DMS114 treated with DMSO at 0.1 percent for 48 hours (cell line): ENCODE data around the gene ZNF208.
"Not testable (repeated sequence)": the region's sequence is repeated elsewhere in the genome, so short reads cannot be mapped to it uniquely, and the experiment has no call there.

Experiments
- DNase-seq: peaks from one replicate; lab custom pipeline; 2025; ENCODE audit not compliant: unreplicated experiment; lab: John Stamatoyannopoulos, UW

The ZNF208 gene

GRCh38 chr19:22010437-22011143 lies at the start of gene ZNF208:
Gene ZNF208 (minus strand): TSS chr19:22010943. CDS start chr19:22010794, 149 bp downstream.
- DNase-seq: not testable (repeated sequence)

DNA sequence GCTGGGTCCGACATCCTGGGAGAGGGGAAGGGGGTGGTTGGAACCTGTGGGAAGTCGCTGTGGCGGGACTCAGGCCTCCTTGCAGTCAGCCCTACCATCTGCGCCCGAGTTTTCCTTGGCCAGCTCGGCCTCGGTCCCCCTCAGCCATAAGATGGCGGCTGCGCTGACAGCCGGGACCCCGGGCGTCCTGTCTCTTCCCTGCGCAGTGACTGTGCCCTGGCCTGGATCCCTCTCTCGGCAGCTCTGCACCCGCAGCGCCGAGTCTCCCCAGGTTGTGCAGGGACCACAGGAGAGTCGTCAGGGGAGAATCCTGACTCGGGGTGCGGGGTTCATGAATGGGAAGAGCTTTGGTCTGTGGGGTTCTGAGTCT lies 41.9 kb upstream of the ZNF208 start:
- no peak for DNase-seq

DNA sequence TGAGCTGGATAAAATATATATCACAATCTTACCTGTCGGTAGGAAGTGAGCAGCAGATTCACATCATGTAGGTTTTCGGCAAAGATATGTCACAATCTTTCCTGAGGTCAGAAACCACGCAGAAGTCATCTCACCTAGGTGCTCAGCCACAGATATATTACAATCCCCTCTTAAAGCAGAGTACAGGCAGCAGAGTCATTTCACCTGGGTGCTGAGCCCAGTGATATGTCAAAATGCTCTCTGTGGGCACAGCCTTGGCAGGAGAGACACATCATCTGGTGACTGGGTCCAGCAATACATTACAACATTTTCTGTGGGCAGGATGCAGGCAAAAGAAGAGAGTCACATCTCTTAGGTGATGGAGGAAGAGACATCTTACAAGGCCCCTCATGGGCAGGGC lies 30.4 kb upstream of the ZNF208 start:
- not testable (repeated sequence) for DNase-seq

- DNase-seq: no peak
Observed at GRCh38 chr19:22030680-22031079, 19.9 kb upstream of the ZNF208 start.

DNA sequence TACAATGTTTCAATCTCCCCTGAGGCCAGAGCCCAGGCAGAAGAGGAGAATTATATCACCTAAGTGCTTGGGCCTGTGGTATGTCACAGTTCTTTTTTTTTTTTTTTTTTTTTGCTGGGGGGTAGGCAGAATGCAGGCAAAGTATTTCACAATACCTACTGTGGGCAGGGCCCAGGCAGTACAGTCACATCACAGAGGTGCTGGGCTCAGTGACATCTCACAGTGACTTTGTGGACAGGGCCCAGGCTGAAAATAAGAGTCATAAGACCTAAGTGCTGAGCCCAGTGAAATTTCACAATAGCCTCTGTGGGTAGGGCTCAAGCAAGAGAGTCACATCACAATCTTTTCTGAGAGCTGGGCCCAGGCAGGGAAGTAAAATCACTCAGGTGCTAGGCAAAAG lies 15.9 kb upstream of the ZNF208 start:
- DNase-seq: no peak

- DNase-seq: not testable (repeated sequence)
Observed at GRCh38 chr19:22025539-22025938, 14.8 kb upstream of the ZNF208 start.

DNA sequence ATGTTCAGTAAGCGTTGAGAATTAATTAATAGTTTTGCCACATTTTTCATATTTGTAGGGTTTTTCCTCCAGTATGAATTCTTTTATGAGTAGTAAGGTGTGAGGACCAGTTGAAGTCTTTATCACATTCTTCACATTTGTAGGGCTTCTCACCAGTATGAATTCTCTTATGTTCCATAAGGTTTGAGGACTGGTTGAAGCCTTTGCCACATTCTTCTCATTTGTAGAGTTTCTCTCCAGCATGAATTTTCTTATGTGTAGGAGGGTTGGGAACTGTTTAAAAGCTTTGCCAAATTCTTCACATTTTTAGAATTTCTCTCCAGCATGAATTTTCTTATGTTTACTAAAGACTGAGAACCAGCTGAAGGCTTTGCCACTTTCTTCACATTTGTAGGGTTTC lies 40.3 kb downstream of the ZNF208 start:
- no peak for DNase-seq

DNA sequence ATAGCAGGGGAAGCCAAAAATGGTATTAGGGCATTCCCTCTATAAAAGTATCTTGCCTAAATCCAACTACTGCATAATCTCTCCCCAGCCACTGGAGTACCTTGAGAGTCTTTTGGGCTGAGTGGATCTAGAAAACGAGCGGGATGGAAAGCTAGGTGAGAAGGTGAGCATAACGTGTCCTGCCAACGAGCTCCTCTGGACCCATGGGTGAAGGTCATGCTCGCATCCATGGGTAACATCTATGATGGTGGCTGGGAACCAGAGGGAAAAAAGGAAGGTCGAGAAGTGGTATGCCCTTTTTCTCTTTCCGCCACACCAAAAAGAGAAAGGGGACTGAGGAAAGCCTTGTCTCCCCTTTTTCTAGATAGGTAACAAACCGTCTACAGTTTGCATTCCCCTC lies 63.0 kb downstream of the ZNF208 start:
- no peak for DNase-seq

DNA sequence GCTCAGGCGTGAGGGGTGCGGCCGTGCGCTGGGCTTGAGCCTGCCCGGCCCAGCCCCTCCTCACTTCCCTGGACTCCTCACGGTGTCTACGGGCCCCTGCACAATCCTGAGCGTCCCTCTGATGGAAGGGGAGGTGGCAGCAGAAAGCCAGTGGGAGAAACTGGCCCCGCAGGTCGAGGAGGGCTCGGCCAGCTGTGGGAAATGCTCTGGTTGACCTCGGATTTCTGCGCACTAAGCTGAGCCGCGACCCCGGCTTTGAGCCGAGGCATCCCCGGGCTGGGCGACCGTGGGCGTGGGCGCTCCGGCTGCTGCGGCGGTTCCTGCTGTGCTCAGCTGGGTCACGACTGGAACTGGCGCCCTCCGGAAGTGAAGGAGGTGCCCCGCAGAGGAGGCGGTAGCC lies 70.1 kb downstream of the ZNF208 start:
- no peak for DNase-seq

GRCh38 chr19:21934593-21934992 lies 76.2 kb downstream of the ZNF208 start:
- DNase-seq: no peak

DNA sequence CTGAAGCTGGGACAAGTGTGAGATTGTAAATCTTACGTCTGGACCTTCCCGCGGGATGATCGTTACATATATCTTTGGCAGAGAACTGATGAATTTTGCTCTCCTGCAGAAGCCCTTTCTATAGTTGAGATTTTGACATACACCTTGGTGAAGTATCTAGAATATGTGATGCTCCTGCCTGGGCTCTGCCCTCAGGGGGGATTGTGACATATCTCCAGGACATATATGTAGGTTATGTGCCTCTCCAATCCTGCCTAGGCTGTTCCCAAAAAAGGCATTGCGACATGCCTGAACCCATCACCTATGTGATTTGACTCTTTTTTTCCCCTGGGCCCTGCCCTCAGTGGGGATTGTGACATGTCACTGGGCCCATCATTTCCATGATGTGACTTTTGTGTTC lies 76.6 kb downstream of the ZNF208 start:
- DNase-seq: no peak

GRCh38 chr19:21922276-21922675 lies 88.5 kb downstream of the ZNF208 start:
- no peak for DNase-seq

DNA sequence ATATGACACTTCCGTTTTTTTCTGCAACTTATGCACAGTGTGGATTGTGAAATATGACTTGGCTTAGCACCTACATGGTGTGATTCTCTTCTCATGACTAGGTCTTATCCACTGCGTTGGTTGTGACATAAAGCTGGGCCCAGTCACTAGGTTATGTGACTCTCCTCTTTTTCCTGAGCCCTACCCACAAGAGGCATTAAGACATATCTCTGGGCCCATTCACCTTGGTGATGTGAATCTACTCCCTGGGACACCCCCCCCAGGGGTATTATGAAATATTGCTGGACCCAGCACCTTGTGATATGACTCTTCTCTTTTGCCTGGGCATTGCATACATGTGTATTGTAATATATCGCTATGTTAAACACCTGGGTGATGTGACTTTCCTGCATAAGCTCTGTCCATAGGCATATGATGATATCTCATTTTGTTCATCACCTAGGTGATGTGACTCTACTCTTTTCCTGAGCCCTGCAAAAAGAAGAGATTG lies 89.0 kb downstream of the ZNF208 start:
- no peak for DNase-seq

GRCh38 chr19:21915411-21915810 lies 95.3 kb downstream of the ZNF208 start:
- DNase-seq: no peak

DNA sequence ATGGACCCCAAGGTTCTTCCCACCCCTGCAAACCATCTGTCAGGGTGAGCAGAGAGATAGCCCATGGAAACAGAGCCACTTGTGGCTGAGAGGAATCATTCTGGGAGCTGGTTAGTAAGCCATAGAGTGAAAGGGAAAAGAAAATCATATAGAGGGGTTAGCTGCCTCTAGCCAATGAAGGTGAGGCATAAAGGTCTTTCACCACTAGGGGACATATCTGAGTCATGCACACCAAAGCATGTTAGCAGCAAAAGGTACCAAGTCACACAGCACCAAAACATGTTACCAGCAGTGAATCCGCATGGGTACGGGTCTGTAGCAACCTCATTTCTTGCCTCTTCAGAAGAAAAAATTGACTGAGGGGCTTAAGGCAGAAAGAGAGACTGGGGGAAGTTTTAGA lies 98.1 kb downstream of the ZNF208 start:
- DNase-seq: no peak

- no peak for DNase-seq
Observed at GRCh38 chr19:21910318-21910717, 100.4 kb downstream of the ZNF208 start.

DNA sequence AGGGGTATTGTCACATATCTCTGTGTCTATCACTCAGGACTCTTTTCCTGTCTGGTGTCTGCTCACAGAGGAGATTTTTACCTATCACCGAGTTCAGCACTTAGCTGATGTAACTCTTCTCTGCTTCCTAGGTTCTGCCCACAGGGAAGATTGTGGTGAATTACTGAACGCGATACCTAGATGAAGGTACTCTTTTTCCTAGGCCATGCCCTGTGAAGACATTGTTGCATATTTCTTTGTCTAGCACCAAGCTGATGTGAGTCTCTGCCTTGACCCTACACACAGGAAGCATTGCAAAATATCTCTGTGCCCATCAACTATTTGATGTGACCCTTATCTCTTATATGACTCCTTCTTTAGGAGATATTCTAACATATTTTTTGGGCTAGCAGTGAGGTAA lies 102.7 kb downstream of the ZNF208 start:
- DNase-seq: no peak

- DNase-seq: no peak
Observed at GRCh38 chr19:21907516-21907915, 103.2 kb downstream of the ZNF208 start.

GRCh38 chr19:21902571-21902970 lies 108.2 kb downstream of the ZNF208 start:
- DNase-seq: no peak

DNA sequence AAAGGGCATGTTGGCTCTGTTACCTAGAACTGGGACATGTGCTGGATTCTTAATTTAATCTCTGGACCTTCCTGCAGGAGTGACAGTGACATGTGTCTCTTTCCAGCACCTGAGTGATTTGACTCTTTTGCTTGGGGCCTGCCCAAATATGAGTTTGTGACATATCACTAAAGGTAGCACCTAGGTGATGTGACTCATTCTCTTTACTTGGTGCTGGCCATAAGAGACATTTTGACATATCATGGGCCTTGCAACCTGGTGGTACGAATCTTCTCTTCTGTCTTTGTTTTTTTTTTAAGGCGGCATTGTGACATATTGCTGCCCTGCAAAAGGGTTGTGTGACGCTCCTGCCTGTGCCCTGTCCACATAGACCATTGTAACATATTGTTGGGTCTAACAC lies 108.9 kb downstream of the ZNF208 start:
- DNase-seq: no peak

DNA sequence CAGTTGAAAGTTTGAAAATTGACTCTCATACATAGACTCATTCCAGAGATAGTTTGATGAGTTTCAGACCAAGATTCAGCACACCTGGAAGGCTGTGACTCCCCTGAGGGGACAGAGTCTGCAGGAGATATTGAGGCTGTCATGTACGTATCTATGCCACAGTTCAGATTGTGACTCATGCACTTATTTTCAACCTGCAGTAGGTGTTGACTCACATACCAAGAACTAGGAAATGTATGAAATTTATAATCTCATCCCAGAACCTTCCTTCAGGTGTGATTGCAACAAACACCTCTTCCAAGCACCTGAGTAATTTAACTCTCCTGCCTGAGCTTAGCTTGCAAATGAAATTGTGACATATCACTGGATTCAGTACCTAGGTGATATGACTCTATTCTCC lies 110.3 kb downstream of the ZNF208 start:
- DNase-seq: no peak

DNA sequence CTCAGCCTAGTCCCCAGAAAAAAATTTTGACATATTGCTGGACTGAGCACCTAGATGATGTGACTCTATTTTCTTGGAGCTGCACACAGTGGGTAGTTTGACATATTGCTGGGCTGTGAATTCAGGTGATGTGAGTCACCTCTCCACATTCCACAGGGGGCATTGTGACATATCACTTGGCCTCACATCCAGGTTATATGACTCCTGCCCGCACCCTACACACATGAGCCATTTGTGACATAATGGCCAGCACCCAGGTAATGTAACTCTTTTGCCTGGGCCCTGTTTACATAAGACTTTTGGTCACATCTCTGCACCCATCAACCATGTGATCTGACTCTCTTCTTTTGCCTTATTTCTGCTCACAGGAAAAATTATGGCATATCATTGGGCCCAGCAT lies 119.7 kb downstream of the ZNF208 start:
- no peak for DNase-seq

DNA sequence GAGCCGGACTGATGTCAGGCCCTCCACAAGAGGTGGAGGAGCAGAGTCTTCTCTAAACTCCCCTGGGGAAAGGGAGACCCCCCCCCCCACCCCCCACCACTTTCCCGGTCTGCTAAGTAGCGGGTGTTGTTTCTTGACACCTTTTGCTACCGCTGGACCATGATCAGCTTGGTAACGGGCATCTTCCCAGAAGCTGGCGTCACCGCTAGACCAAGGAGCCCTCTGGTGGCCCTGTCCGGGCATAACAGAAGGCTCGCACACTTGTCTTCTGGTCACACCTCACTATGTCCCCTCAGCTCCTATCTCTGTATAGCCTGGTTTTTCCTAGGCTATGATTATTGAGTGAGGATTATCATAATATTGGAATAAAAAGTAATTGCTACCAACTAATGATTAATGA lies 120.7 kb downstream of the ZNF208 start:
- DNase-seq: not testable (repeated sequence)
